Lower leg skin (tissue), 4 donors: ENCODE data around the gene DNAH11. TPM values are rescaled to one million over a fixed set of nuclear protein-coding genes. Genes with fewer than 3 reads are reported as not detected.

Source experiments
- DNase-seq, 2 donors: peaks; one replicate each; pipeline ENCODE4 v3.0.0-alpha.2; 2019; ENCODE audit warnings: low spot score in 2 of 2
- H3K4me3 ChIP-seq: fragments of 200-600 bp; sonication (generic); 2 replicates; pipeline ENCODE4 v1.5.1; 2017; ENCODE audit warnings: mild to moderate bottlenecking, low read depth; ENCODE audit not compliant: poor library complexity, severe bottlenecking
- POLR2A ChIP-seq, 2 donors: fragments of 450-650 bp; IDR thresholded peaks; one replicate each; pipeline ENCODE4 v1.6.1; 2016 to 2017; ENCODE audit warnings: antibody characterized with exemption in 2 of 2, mild to moderate bottlenecking in 1 of 2, moderate library complexity in 1 of 2
- WGBS, 2 donors: methylation state at CpG; one replicate each; pipeline ENCODE4 v1.1.5; 2018; 5-methylcytosine and 5-hydroxymethylcytosine counted together
- intact Hi-C: fragments of 100-400 bp; cut with DNase I; formaldehyde crosslinking; loops from one replicate; pipeline ENCODE4 v1.15.0; 2023; ENCODE audit warnings: low total_unique reads
- total RNA-seq, 4 donors: library from RNA; depleted of rRNA; stranded (reverse); fragments of >200 nt; gene quantifications; one replicate each; pipeline ENCODE4 v1.1.0, GENCODE V29; 2016
- TF ChIP-seq, protein P1 (sequence below), 3 donors: fragments of 450-650 bp; IDR thresholded peaks; one replicate each; pipeline ENCODE4 v1.5.1; 2016; ENCODE audit warnings: antibody characterized with exemption in 3 of 3, mild to moderate bottlenecking in 3 of 3, moderate library complexity in 2 of 3

The DNAH11 gene
- total RNA-seq, 4 donors from 2014 or later, result 0.88 to 10.0 (median 4.1) TPM

GRCh38 chr7:21884496-21884895 lies 341.7 kb downstream of the DNAH11 start:
- intact Hi-C loops, result no loop called here
- no peak overlapping the region for H3K4me3 ChIP-seq
- DNase-seq, result no peak
- no peak for TF ChIP-seq POLR2A (IDR thresholded peaks at IDR 0.05)
- TF ChIP-seq, protein P1, sequence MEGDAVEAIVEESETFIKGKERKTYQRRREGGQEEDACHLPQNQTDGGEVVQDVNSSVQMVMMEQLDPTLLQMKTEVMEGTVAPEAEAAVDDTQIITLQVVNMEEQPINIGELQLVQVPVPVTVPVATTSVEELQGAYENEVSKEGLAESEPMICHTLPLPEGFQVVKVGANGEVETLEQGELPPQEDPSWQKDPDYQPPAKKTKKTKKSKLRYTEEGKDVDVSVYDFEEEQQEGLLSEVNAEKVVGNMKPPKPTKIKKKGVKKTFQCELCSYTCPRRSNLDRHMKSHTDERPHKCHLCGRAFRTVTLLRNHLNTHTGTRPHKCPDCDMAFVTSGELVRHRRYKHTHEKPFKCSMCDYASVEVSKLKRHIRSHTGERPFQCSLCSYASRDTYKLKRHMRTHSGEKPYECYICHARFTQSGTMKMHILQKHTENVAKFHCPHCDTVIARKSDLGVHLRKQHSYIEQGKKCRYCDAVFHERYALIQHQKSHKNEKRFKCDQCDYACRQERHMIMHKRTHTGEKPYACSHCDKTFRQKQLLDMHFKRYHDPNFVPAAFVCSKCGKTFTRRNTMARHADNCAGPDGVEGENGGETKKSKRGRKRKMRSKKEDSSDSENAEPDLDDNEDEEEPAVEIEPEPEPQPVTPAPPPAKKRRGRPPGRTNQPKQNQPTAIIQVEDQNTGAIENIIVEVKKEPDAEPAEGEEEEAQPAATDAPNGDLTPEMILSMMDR (IDR thresholded peaks at IDR 0.05), result no peak
- WGBS, 2 donors, result 63 to 76% methylated on average over 7 of the region's 7 CpGs

GRCh38 chr7:21886396-21886795 lies 343.6 kb downstream of the DNAH11 start:
- no peak for TF ChIP-seq POLR2A (IDR thresholded peaks at IDR 0.05)
- TF ChIP-seq, protein P1 (IDR thresholded peaks at IDR 0.05), result no peak
- H3K4me3 ChIP-seq, result no peak overlapping the region
- DNase-seq, result no peak
- WGBS, 2 donors, result 53 to 54% methylated on average over 4 of the region's 4 CpGs
- intact Hi-C loops, result no loop called here

- no peak for DNase-seq
- intact Hi-C loops, result no loop called here
- 92 to 93% methylated on average over 2 of the region's 2 CpGs for WGBS, 2 donors
- no peak overlapping the region for H3K4me3 ChIP-seq
- TF ChIP-seq, protein P1 (IDR thresholded peaks at IDR 0.05), result no peak
- no peak for TF ChIP-seq POLR2A (IDR thresholded peaks at IDR 0.05)
Observed at GRCh38 chr7:21887353-21887752, 344.5 kb downstream of the DNAH11 start.

DNA sequence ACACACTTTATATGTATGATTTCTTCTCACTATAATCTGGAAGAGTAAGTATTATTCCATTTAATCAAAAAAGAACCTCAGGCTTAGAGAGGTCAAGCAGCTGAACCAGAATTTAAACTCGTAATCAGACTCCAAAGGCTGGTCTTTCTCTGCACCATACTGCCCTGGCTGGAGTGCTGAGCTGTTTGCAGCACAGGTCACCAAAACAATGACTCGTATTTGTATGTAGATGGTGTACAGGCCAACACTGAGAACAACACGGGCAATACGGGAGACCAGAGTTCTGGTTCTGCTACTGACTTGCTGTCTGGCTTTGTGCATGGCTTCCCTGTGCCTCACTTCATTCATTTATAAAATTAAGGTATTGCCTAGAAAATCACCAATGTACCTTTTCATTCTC lies 344.9 kb downstream of the DNAH11 start:
- intact Hi-C loops, result no loop called here
- WGBS, 2 donors, result 78 to 89% methylated on average over 4 of the region's 4 CpGs
- no peak for TF ChIP-seq POLR2A (IDR thresholded peaks at IDR 0.05)
- TF ChIP-seq, protein P1 (IDR thresholded peaks at IDR 0.05), result no peak

DNA sequence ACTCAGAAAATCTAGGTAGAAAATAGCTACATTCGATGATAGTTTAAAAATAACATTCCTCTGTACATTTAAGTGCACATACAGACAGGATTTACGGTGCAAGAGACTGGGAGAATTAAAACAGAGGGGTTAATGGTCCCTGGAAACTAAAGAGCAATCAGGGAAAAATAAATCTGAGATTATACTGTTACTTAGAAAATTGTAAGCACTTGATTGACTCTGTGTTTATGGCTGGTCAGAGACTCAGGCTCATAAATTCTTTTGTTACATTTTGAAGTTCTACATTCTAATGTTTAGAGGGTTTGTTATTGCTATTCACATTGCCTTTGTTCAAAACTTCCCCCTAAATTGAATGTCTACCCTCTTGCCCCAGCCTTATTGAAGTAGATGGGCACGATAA lies 348.5 kb downstream of the DNAH11 start:
- no peak for DNase-seq
- H3K4me3 ChIP-seq, result no peak overlapping the region
- intact Hi-C loops, result no loop called here
- whole genome bisulfite sequencing, 2 donors, result 68 to 80% methylated on average over 3 of the region's 3 CpGs
- TF ChIP-seq, protein P1 (IDR thresholded peaks at IDR 0.05), result no peak
- no peak for TF ChIP-seq POLR2A (IDR thresholded peaks at IDR 0.05)

More for the DNA sequence above, 344.9 kb downstream of the DNAH11 start:
- no peak overlapping the region for H3K4me3 ChIP-seq
- no peak for DNase-seq

- no peak overlapping the region for H3K4me3 ChIP-seq
- no peak for DNase-seq
- no peak for TF ChIP-seq POLR2A (IDR thresholded peaks at IDR 0.05)
- TF ChIP-seq, protein P1 (IDR thresholded peaks at IDR 0.05), result no peak
- WGBS, 2 donors, result 62 to 67% methylated on average over 3 of the region's 3 CpGs
- intact Hi-C loops, result no loop called here
Observed at GRCh38 chr7:21893401-21893800, 350.6 kb downstream of the DNAH11 start.
